NOMO-1 (cell line): ENCODE data around the gene ELOA.
"Not testable (repeated sequence)": the region's sequence is repeated elsewhere in the genome, so short reads cannot be mapped to it uniquely, and the experiment has no call there.

ENCODE experiments used
- DNase-seq, 2 experiments: peaks; one replicate each; lab custom pipeline; 2025; ENCODE audit not compliant: unreplicated experiment in 2 of 2; lab: John Stamatoyannopoulos, UW

Gene ELOA

DNA sequence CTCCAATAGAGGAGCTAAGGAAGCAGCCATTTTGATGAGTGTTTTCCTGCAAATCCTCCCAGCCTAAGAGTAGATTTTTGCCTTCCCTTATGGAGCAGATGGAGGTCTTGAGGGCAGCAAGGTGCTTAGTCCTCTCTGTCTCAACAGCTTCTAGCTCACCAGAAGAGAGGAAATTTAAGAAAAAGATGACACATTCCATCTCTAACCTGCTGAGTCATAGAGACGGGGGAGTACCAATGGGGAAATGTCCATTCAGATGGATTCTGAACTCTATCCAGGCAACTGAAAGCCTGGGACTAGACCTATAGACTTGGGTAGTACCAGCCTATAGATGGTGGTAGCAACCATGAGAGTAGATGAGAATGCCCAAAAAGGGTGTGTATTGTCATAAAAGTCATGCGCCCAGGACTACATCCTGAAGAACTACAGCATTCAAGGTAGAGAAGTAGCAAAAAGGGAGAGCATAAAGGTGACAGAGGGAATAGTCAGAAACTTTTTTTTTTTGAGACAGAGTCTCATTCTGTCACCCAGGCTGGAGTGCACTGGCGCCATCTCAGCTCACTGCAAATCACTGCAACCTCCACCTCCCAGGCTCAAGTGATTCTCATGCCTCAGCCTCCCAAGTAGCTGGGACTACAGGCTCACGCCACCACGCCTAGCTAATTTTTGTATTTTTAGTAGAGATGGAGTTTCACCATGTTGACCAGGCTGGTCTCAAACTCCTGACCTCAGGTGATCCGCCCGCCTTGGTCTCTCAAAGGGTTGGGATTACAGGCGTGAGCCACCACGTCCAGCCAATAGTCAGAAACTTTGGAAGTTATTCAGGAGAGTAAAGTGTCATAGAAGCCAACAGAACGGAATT lies 10.7 kb upstream of the ELOA start:
- DNase-seq = no peak

- not testable (repeated sequence) for DNase-seq
These were observed 10.0 kb upstream of the ELOA start for GRCh38 chr1:23733281-23733680.

- no peak for DNase-seq
These were observed 6.7 kb upstream of the ELOA start for GRCh38 chr1:23736437-23737134.

DNA sequence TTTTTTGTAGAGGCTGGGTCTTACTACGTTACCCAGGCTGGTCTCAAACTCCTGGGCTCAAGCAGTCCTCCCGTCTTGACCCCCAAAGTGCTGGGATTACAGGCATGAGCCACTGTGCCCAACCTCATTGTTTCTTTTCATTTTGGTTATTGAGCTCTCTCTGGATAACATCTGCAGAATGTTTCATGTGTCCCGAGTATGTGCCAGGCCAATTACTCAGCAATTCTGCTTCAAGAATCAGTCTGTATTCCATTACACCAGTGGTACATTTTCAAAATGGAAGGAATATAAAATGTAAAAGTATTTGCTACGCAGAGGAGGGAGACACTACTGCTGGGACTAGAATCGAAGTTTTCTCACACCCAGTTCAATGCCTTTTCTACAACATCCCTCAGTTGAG lies 1.7 kb upstream of the ELOA start:
- no peak for DNase-seq

- peak in 1 of 2 experiments; percentile 42 for DNase-seq
These were observed 493 bp upstream of the ELOA start for GRCh38 chr1:23742670-23743286.

- peak in 1 of 2 experiments; percentile 49 for DNase-seq
These were observed 2.2 kb downstream of the ELOA start for GRCh38 chr1:23745515-23745914.

- no peak for DNase-seq
These were observed 4.7 kb downstream of the ELOA start for GRCh38 chr1:23748016-23748415.

DNA sequence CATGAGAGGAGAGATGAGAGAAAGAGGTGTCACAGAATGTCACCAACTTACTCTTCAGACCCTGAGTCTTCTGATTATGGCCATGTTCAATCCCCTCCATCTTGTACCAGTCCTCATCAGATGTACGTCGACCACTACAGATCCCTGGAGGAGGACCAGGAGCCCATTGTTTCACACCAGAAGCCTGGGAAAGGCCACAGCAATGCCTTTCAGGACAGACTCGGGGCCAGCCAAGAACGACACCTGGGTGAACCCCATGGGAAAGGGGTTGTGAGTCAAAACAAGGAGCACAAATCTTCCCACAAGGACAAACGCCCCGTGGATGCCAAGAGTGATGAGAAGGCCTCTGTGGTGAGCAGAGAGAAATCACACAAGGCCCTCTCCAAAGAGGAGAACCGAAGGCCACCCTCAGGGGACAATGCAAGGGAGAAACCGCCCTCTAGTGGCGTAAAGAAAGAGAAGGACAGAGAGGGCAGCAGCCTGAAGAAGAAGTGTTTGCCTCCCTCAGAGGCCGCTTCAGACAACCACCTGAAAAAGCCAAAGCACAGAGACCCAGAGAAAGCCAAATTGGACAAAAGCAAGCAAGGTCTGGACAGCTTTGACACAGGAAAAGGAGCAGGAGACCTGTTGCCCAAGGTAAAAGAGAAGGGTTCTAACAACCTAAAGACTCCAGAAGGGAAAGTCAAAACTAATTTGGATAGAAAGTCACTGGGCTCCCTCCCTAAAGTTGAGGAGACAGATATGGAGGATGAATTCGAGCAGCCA lies 8.0 kb downstream of the ELOA start:
- peak in 1 of 2 experiments; percentile 57 for DNase-seq

- no peak for DNase-seq
These were observed 8.5 kb downstream of the ELOA start for GRCh38 chr1:23751815-23752200.

DNA sequence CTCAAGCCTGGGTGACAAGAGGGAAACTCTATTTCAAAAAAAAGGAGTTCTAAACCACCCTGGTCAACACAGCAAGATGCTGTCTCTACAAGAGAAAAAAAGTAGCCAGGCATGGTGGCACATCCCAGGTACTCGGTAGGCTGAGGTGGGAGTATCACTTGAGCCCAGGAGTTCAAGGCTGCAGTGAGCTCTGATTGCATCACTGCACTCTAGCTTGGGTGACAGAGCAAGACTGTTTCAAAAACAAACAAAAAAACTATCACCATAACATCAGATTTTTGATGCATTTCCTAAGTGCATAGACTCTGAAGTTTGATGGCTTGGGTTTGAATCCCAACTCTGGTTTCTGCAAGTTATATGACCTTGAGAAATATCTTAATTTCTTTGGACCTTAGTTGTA lies 9.6 kb downstream of the ELOA start:
- DNase-seq = no peak

DNA sequence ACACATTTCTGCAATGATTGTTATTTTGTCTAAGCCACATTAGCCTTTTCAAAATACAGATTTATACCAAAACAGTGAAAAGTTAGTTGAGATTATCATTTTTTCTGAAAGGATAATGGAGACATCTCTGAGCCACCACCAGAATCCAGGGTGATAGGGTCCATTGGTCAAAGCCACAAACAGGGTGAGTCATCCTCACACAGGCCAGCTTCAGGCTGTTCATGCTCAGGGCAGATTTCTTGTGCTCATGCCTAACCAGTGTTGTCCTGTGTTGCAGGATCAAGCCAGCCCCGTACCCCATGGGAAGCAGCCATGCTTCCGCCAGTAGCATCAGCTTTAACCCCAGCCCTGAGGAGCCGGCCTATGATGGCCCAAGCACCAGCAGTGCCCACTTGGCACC lies 13.4 kb downstream of the ELOA start:
- DNase-seq = no peak

DNA sequence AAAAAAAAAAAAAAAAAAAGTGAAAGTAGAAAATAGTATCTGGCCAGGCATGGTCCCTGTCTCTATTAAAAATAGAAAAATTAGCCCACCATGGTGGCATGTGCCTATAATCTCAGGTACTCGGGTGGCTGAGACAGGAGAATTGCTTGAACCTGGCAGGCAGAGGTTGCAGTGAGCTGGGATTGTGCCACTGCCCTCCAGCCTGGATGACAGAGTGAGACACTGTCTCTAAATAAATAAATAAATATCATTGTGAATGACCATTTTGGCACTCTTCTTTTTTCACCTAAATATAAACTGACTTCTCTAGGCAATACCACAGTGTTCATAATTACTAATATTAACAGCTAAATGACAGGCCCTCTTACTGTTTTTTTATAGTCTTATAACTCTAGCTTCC lies 14.5 kb downstream of the ELOA start:
- DNase-seq = no peak

DNA sequence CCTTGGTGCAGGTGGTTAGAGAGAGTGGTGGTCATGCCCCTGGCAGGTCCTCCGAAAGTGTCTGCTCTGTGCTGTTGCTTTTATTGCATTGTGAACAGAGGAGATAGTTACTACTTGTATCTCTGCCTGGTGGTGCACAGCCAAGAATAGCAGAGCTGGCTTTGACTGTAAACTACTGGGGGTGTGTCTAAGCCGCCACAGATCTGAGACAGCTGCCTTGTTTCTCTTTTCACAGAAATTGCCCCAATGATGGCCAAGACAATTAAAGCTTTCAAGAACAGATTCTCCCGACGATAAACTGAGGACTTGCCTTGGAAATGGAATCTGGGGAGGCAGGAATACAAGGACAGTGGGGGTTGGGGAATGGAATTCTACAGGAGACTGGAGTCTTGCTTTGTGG lies 16.0 kb downstream of the ELOA start:
- DNase-seq = no peak

- no peak for DNase-seq
These were observed 19.8 kb downstream of the ELOA start for GRCh38 chr1:23763041-23763577.

DNA sequence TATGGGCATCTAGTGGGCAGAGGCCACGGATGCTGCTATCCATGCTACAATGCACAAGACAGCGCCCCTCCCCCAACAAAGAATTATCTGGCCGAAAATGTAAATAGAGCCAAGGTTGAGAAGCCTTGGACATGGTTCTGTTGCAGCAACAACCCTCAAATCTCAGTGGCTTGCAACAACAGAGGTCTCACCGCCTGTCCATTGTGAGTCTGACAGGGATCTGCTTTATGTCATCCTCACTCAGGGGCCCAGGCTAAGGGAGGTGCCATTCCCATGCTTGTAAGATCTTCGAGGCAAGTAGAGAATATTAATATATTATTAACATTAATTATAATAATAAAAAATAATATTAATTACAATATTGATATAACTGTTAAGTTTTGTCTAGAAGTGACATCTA lies 25.5 kb downstream of the ELOA start:
- no peak for DNase-seq

GRCh38 chr1:23772049-23772853 lies 29.0 kb downstream of the ELOA start:
- peak; percentile 33 to 62 for DNase-seq

DNA sequence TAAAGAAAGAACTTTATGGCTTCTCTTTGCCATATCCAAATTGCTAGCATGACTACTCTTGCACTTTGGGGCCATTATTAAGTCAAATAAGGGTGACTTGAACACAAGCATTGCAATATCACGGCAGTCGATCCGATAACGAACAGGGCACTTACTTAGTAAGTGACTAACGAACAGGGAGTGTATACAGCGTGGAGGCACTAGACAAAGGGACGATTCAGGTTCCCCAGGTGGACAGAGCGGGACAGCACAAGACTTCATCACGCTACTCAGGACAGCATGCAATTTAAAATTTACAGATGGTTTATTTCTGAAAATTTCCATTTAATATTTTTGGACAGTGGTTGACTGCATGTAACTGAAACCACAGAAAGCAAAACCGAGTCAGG lies 29.6 kb downstream of the ELOA start:
- DNase-seq = no peak

GRCh38 chr1:23774174-23774880 lies 31.1 kb downstream of the ELOA start:
- no peak for DNase-seq

- DNase-seq = no peak
These were observed 32.9 kb downstream of the ELOA start for GRCh38 chr1:23776217-23776616.
